Kidney epithelial cell (primary cell): ENCODE data around the gene CEBPG. TPM values are rescaled to one million over a fixed set of nuclear protein-coding genes. Genes with fewer than 3 reads are reported as not detected.
A peak's percentile ranks its signal among the peaks of the same experiment; 100 is the strongest.

Experiments used
- DNase-seq: peaks from one replicate; pipeline ENCODE4 v3.0.0-alpha.2; 2010; ENCODE audit warnings: low read depth
- H3K27me3 ChIP-seq: 2 replicates; pipeline ENCODE4 v1.6.0; 2011; ENCODE audit warnings: low read length; ENCODE audit not compliant: control insufficient read depth, insufficient read depth
- H3K36me3 ChIP-seq: 2 replicates; pipeline ENCODE4 v1.5.1; 2011; ENCODE audit warnings: low read length; ENCODE audit not compliant: control insufficient read depth, insufficient read depth
- H3K4me3 ChIP-seq: 2 replicates; pipeline ENCODE4 v1.5.1; 2011; ENCODE audit warnings: low read depth, mild to moderate bottlenecking, control low read depth, low read length
- CTCF ChIP-seq: IDR thresholded peaks from 2 replicates; pipeline ENCODE4 v1.5.1; 2011; ENCODE audit warnings: mild to moderate bottlenecking, moderate library complexity, low read length, control low read depth, inconsistent platforms; ENCODE audit not compliant: insufficient read depth, poor library complexity, severe bottlenecking
- total RNA-seq: library from RNA; depleted of rRNA; stranded (reverse); fragments of >200 nt; gene quantifications from 2 replicates; pipeline ENCODE4 v1.2.3, GENCODE V29; 2015

Gene CEBPG
- total RNA-seq, 1 donor from 2014 or later: 55.7 TPM

- Histone ChIP-seq H3K4me3 (no peak overlapping the region), H3K27me3 (peaks cover 17% of the 10 kb centered on the region), H3K36me3 (no peaks in the 10 kb centered on the region)
- peak; percentile 16 for DNase-seq
- peak; percentile 92 for TF ChIP-seq CTCF
Observed at GRCh38 chr19:33430674-33431277, 57.3 kb downstream of the CEBPG start.

GRCh38 chr19:33432015-33432414 is 58.5 kb downstream of the CEBPG start:
- Histone ChIP-seq H3K36me3 (no peaks in the 10 kb centered on the region), H3K27me3 (peaks cover 14% of the 10 kb centered on the region), H3K4me3 (no peak overlapping the region)
- DNase-seq: no peak
- no peak for TF ChIP-seq CTCF

Other genes with a start within 250 kb of the CEBPG start
- gene WDR88, start 241.6 kb upstream of the CEBPG start, total RNA-seq: not detected in 2 replicates
- 42.8 and 54.8 TPM in 2 replicates for gene LRP3, start 179.4 kb upstream of the CEBPG start, total RNA-seq
- gene SLC7A10, start 147.9 kb upstream of the CEBPG start, total RNA-seq: not detected in 2 replicates
- gene CEBPA, start 71.2 kb upstream of the CEBPG start, total RNA-seq: 2.0 and 3.7 TPM in 2 replicates
- 81.7 and 88.6 TPM in 2 replicates for gene PEPD, start 148.1 kb downstream of the CEBPG start, total RNA-seq
- not detected in 2 replicates for gene CHST8, start 248.2 kb downstream of the CEBPG start, total RNA-seq